GM12878 (cell line): ENCODE results near the gene GBP6.

Source experiments
- BACH1 ChIP-seq: fragments of 450-650 bp; IDR thresholded peaks from 2 replicates; pipeline ENCODE4 v1.6.1; 2017; ENCODE audit warnings: mild to moderate bottlenecking, borderline replicate concordance
- EZH2 ChIP-seq: IDR thresholded peaks from 2 replicates; pipeline ENCODE4 v1.6.1; 2012; ENCODE audit warnings: low read depth, mild to moderate bottlenecking, control low read depth, inconsistent platforms, low read length, borderline replicate concordance; ENCODE audit not compliant: control insufficient read depth
- NR2C2 ChIP-seq: IDR thresholded peaks from 2 replicates; pipeline ENCODE4 v1.6.1; 2011; ENCODE audit warnings: borderline replicate concordance, low read depth; ENCODE audit not compliant: control insufficient read depth, insufficient read length
- NRF1 ChIP-seq: conservative IDR thresholded peaks from 2 replicates; pipeline ENCODE4 v1.6.1; 2011; ENCODE audit warnings: mild to moderate bottlenecking, low read depth, low read length, improper control_type of control experiment
- POLR2A ChIP-seq: IDR thresholded peaks from 2 replicates; pipeline ENCODE4 v1.6.1; 2011; ENCODE audit warnings: low read depth, mild to moderate bottlenecking, low read length
- POLR2AphosphoS5 ChIP-seq: IDR thresholded peaks from 2 replicates; pipeline ENCODE4 v1.6.1; 2011; ENCODE audit warnings: mild to moderate bottlenecking, low read length, inconsistent platforms
- TAF1 ChIP-seq: IDR thresholded peaks from 2 replicates; pipeline ENCODE4 v1.6.1; 2011; ENCODE audit warnings: mild to moderate bottlenecking, low read depth, low read length, borderline replicate concordance
- TF ChIP-seq, protein P1 (sequence below), 3 experiments: IDR thresholded peaks in 2 of 3; conservative IDR thresholded peaks in 1 of 3; 2 replicates each; pipeline ENCODE4 v1.5.1; 2011; ENCODE audit warnings: low read depth in 3 of 3, low read length in 3 of 3, mild to moderate bottlenecking in 3 of 3, control low read depth in 2 of 3, moderate library complexity in 2 of 3, inconsistent platforms in 1 of 3, mixed read lengths in 1 of 3; ENCODE audit not compliant: control insufficient read depth in 2 of 3, insufficient read depth in 1 of 3; ENCODE audit errors: extremely low read depth in 1 of 3
- TF ChIP-seq, protein P2 (sequence below): fragments of 450-650 bp; IDR thresholded peaks from 2 replicates; pipeline ENCODE4 v1.6.1; 2017; ENCODE audit warnings: antibody characterized with exemption, mild to moderate bottlenecking, moderate library complexity

DNA sequence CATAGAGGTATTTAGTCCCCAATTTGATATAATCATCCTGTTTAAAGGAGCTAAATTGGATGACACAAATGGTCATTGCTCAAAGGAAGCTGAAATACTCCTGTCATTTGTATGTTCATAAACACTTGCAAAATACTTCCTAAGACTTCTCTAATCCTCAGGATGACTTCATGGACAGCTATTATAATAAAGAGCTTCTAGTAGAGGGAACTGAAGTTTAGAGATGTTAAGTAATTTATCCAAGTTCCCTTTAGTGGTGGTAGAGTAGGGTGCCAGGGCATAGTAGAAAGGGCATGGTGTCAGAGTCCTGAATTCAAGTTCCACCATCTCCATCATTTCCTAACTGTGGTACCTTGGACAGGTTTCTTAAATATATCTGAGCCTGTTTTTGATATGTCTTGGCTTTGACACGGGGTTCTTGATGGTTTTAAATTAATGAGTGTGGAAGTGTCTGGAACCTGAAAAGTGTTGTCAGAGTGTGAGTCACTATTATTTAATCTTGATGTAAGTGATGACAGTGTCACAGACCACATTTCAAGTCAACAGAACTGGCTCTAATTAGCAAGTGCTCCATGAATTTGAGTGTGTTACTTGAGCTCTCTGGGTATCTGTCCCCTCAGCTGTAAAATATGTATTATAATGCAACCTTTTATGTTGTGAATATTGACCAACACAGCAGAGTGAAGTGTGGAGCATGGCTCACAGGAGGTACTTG, 12.1 kb upstream of the GBP6 start:
- no peak for TF ChIP-seq BACH1
- TF ChIP-seq POLR2A: no peak
- TF ChIP-seq, protein P1, sequence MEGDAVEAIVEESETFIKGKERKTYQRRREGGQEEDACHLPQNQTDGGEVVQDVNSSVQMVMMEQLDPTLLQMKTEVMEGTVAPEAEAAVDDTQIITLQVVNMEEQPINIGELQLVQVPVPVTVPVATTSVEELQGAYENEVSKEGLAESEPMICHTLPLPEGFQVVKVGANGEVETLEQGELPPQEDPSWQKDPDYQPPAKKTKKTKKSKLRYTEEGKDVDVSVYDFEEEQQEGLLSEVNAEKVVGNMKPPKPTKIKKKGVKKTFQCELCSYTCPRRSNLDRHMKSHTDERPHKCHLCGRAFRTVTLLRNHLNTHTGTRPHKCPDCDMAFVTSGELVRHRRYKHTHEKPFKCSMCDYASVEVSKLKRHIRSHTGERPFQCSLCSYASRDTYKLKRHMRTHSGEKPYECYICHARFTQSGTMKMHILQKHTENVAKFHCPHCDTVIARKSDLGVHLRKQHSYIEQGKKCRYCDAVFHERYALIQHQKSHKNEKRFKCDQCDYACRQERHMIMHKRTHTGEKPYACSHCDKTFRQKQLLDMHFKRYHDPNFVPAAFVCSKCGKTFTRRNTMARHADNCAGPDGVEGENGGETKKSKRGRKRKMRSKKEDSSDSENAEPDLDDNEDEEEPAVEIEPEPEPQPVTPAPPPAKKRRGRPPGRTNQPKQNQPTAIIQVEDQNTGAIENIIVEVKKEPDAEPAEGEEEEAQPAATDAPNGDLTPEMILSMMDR (IDR thresholded peaks at IDR 0.05 in 2 of 3, conservative IDR thresholded peaks at IDR 0.05 in 1 of 3; ENCODE audit: control insufficient read depth in 2 of 3, extremely low read depth in 1 of 3, insufficient read depth in 1 of 3, low read depth in 3 of 3, low read length in 3 of 3): no peak
- no peak for TF ChIP-seq NRF1
- TF ChIP-seq POLR2AphosphoS5: no peak
- no peak for TF ChIP-seq NR2C2
- TF ChIP-seq TAF1: no peak
- no peak for TF ChIP-seq EZH2
- TF ChIP-seq, protein P2, sequence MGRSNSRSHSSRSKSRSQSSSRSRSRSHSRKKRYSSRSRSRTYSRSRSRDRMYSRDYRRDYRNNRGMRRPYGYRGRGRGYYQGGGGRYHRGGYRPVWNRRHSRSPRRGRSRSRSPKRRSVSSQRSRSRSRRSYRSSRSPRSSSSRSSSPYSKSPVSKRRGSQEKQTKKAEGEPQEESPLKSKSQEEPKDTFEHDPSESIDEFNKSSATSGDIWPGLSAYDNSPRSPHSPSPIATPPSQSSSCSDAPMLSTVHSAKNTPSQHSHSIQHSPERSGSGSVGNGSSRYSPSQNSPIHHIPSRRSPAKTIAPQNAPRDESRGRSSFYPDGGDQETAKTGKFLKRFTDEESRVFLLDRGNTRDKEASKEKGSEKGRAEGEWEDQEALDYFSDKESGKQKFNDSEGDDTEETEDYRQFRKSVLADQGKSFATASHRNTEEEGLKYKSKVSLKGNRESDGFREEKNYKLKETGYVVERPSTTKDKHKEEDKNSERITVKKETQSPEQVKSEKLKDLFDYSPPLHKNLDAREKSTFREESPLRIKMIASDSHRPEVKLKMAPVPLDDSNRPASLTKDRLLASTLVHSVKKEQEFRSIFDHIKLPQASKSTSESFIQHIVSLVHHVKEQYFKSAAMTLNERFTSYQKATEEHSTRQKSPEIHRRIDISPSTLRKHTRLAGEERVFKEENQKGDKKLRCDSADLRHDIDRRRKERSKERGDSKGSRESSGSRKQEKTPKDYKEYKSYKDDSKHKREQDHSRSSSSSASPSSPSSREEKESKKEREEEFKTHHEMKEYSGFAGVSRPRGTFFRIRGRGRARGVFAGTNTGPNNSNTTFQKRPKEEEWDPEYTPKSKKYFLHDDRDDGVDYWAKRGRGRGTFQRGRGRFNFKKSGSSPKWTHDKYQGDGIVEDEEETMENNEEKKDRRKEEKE: no peak
